GM23248 (cell line): ENCODE measurements around the gene CACNB4. TPM values are rescaled to one million over a fixed set of nuclear protein-coding genes. Genes with fewer than 3 reads are reported as not detected.

Experiments used
- DNase-seq: peaks from one replicate; pipeline ENCODE4 v3.0.0-alpha.2; 2015
- H2AFZ ChIP-seq: fragments of 200-600 bp; sonication (generic); 2 replicates; pipeline ENCODE4 v1.6.1; 2016; ENCODE audit warnings: antibody characterized with exemption
- H3F3A ChIP-seq: fragments of 200-600 bp; sonication (generic); 2 replicates; pipeline ENCODE4 v1.6.1; 2016; ENCODE audit warnings: mild to moderate bottlenecking, antibody characterized with exemption, mixed run types; ENCODE audit not compliant: insufficient read depth
- H3K27ac ChIP-seq: fragments of 200-600 bp; sonication (generic); 2 replicates; pipeline ENCODE4 v1.5.1; 2016; ENCODE audit warnings: mild to moderate bottlenecking
- H3K27me3 ChIP-seq: fragments of 200-600 bp; sonication (generic); replicated peaks from 2 replicates; pipeline ENCODE4 v1.6.1; 2016; ENCODE audit warnings: mild to moderate bottlenecking; ENCODE audit not compliant: insufficient read depth
- H3K36me3 ChIP-seq: fragments of 200-600 bp; sonication (generic); 2 replicates; pipeline ENCODE4 v1.6.1; 2016; ENCODE audit warnings: low read depth, mild to moderate bottlenecking
- H3K4me1 ChIP-seq: fragments of 200-600 bp; sonication (generic); 2 replicates; pipeline ENCODE4 v1.6.1; 2016; ENCODE audit warnings: mild to moderate bottlenecking; ENCODE audit not compliant: insufficient read depth
- H3K4me2 ChIP-seq: fragments of 200-600 bp; sonication (generic); one replicate; pipeline ENCODE4 v1.6.1; 2016; ENCODE audit warnings: mild to moderate bottlenecking; ENCODE audit not compliant: unreplicated experiment
- H3K4me3 ChIP-seq: fragments of 200-600 bp; sonication (generic); 2 replicates; pipeline ENCODE4 v1.5.1; 2016; ENCODE audit warnings: mild to moderate bottlenecking
- H3K79me2 ChIP-seq: fragments of 200-600 bp; sonication (generic); 2 replicates; pipeline ENCODE4 v1.6.1; 2016; ENCODE audit warnings: mild to moderate bottlenecking; ENCODE audit not compliant: insufficient read depth
- H3K9ac ChIP-seq: fragments of 200-600 bp; sonication (generic); 2 replicates; pipeline ENCODE4 v1.6.1; 2016; ENCODE audit warnings: mild to moderate bottlenecking
- H3K9me2 ChIP-seq: fragments of 200-600 bp; sonication (generic); 2 replicates; pipeline ENCODE4 v1.6.1; 2016; ENCODE audit warnings: mixed run types, mild to moderate bottlenecking, moderate library complexity; ENCODE audit not compliant: insufficient read depth
- H3K9me3 ChIP-seq: fragments of 200-600 bp; sonication (generic); one replicate; pipeline ENCODE4 v1.6.1; 2017; ENCODE audit warnings: low read depth
- H4K20me1 ChIP-seq: fragments of 200-600 bp; sonication (generic); 2 replicates; pipeline ENCODE4 v1.6.0; 2016; ENCODE audit not compliant: insufficient read depth
- EZH2 ChIP-seq: fragments of 200-600 bp; sonication (generic); IDR thresholded peaks from 2 replicates; pipeline ENCODE4 v1.6.1; 2018; ENCODE audit warnings: antibody characterized with exemption, mild to moderate bottlenecking; ENCODE audit not compliant: insufficient read depth, poor library complexity, severe bottlenecking
- EZH2phosphoT487 ChIP-seq: fragments of 200-600 bp; sonication (generic); IDR thresholded peaks from 2 replicates; pipeline ENCODE4 v1.6.1; 2018; ENCODE audit warnings: antibody characterized with exemption, moderate library complexity, mild to moderate bottlenecking, low read depth; ENCODE audit not compliant: insufficient read depth
- WGBS, 2 experiments: methylation state at CpG; one replicate each; pipeline ENCODE4 v1.1.6; 2015 to 2017; ENCODE audit warnings: low lambda C conversion rate in 2 of 2, low coverage in 1 of 2; ENCODE audit errors: missing lambda C conversion rate in 2 of 2; 5-methylcytosine and 5-hydroxymethylcytosine counted together
- in situ Hi-C: fragments of 300-500 bp; cut with MboI; formaldehyde crosslinking; loops from 2 replicates; pipeline ENCODE4 v1.15.0; 2020
- polyA plus RNA-seq: library from polyadenylated mRNA; unstranded; fragments of >200 nt; fragmentation: Nextera tagmentation; extraction: Ambion mirVana; gene quantifications from 2 replicates; pipeline ENCODE4 v1.2.1, GENCODE V29; 2016
- total RNA-seq: library from RNA; depleted of rRNA; stranded (reverse); fragments of >200 nt; shearing (Covaris generic); gene quantifications from 2 replicates; pipeline ENCODE4 v1.2.3, GENCODE V29; 2014

The CACNB4 gene
- total and polyA plus RNA-seq, 2 experiments from 2014 or later: 0.05 to 0.11 TPM

DNA sequence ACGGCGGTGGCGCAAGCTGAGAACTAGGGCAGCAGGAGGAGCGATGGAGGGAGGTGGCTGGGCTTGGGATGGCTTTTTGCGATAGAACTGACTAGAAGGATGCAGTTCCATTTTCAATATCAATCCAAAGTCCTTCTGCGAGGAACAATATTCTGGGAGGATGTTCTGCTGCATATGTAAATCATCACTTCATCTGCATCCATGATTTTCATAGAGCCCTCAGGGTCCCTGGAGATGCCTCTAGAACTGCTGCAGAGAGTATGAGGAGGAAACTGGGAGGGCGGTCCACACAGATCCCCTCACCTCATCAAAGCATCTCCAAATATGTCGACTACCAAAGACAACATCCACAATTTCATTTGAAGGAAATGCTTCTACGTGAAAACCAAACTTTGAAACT is 20.8 kb downstream of the CACNB4 start:
- Histone ChIP-seq H3K9me3 (no peaks in the 10 kb centered on the region), H2AFZ (no peak overlapping the region), H4K20me1 (no peaks in the 10 kb centered on the region), H3K27me3 (peaks cover 30% of the 10 kb centered on the region), H3K79me2 (no peaks in the 10 kb centered on the region), H3K4me1 (no peaks in the 10 kb centered on the region), H3K27ac (no peak overlapping the region), H3F3A (no peaks in the 10 kb centered on the region), H3K4me3 (no peak overlapping the region), H3K9ac (no peak overlapping the region), H3K9me2 (no peaks in the 10 kb centered on the region), H3K36me3 (no peaks in the 10 kb centered on the region), H3K4me2 (no peak overlapping the region)
- no peak for TF ChIP-seq EZH2
- WGBS, 2 experiments: 82 to 92% methylated on average over 9 of the region's 9 CpGs
- no peak for DNase-seq
- in situ Hi-C loops: no loop called here

DNA sequence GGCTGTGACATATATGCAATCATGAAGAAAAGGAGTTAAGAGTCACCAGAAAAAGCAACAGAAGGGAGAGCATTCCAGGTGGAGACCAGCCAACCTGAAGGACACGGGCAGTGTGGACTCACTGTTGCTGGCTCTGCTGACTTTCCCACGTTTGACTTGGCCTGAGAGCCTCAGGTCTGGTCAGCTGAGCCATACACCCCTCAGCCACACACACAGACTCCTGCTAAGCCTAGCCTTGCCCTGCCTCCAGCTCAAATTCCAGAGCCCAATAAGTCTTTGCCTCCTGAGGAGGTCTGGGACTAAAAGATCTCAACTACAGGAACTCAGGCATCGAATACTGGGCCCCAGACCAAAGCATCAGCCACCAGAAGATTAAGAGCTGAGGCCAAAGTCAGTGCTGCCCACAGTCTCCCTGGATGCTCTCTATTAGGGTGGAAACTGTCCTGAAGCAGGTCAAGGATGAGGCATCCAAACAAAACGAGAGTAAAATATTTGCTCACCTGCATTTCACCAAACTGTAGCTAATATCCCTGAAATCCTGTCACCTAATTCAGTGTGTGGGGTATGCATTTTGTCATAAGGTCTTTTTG is 23.3 kb downstream of the CACNB4 start:
- no peak for TF ChIP-seq EZH2phosphoT487
- no peak for TF ChIP-seq EZH2
- no peak overlapping the region for H3K4me3 ChIP-seq
- H3K9me3 ChIP-seq: no peaks in the 10 kb centered on the region
- DNase-seq: no peak
- no peak overlapping the region for H3K4me2 ChIP-seq
- no peaks in the 10 kb centered on the region for H3K4me1 ChIP-seq
- in situ Hi-C loops: no loop called here
- H3F3A ChIP-seq: no peaks in the 10 kb centered on the region
- no peaks in the 10 kb centered on the region for H4K20me1 ChIP-seq
- H3K36me3 ChIP-seq: no peaks in the 10 kb centered on the region
- H3K9ac ChIP-seq: no peak overlapping the region
- no peak overlapping the region for H3K27ac ChIP-seq
- no peak overlapping the region for H2AFZ ChIP-seq
- no peaks in the 10 kb centered on the region for H3K9me2 ChIP-seq
- H3K27me3 ChIP-seq: peaks cover 36% of the 10 kb centered on the region
- H3K79me2 ChIP-seq: no peaks in the 10 kb centered on the region
- 4 to 16% methylated on average over 4 of the region's 4 CpGs for WGBS, 2 experiments

DNA sequence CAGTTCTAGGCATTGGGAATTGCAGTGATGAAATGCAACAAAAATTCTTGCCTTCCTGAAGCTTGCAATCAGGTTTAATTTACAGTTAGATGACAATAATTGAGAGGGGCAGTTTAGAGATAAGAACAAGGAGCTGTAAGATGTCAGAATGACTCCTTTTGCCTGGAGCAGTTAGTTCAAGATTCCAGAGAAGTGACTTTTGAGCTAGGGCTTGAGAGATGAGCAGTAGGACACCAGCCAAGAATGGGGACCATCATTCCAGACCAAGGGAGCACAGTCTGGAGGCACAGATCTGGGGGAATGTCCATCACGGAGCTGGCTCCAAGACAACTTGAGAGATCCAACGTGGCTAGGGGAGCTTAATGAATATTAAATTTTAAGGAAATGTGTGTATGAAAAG is 26.8 kb downstream of the CACNB4 start:
- Histone ChIP-seq H3K4me2 (no peak overlapping the region), H2AFZ (no peak overlapping the region), H4K20me1 (no peaks in the 10 kb centered on the region), H3K9me2 (no peaks in the 10 kb centered on the region), H3K36me3 (no peaks in the 10 kb centered on the region), H3K79me2 (no peaks in the 10 kb centered on the region), H3F3A (no peaks in the 10 kb centered on the region), H3K27ac (no peak overlapping the region), H3K4me1 (no peaks in the 10 kb centered on the region), H3K4me3 (no peak overlapping the region), H3K9me3 (no peaks in the 10 kb centered on the region), H3K27me3 (peaks cover 53% of the 10 kb centered on the region), H3K9ac (no peak overlapping the region)
- no peak for TF ChIP-seq EZH2
- TF ChIP-seq EZH2phosphoT487: no peak
- in situ Hi-C loops: no loop called here
- DNase-seq: no peak
- WGBS, 2 experiments: 58 to 64% methylated on average over 2 of the region's 2 CpGs

DNA sequence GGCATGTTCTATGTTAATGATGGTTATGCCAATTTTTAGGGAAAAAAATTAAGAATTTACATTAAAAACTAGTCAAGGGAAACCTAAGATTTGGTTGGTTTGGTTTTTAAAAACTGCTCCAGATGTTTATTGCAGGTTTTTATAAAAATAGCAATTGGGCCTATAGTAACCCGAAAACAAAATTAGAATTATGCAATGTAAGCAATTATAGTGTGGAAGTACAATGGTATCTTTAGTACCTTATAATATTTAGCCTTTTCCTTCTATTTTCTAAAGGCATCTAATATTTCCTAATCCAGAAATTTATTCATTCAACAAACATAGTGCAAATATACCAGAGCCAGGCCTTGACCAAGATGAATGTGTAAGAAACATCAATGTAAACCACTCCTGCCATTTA is 27.3 kb downstream of the CACNB4 start:
- H3K79me2 ChIP-seq: no peaks in the 10 kb centered on the region
- whole genome bisulfite sequencing, 2 experiments: 89 to 92% methylated on average over 1 of the region's 1 CpG
- H3K9me2 ChIP-seq: no peaks in the 10 kb centered on the region
- H3K27me3 ChIP-seq: peaks cover 53% of the 10 kb centered on the region
- H3K9ac ChIP-seq: no peak overlapping the region
- H3F3A ChIP-seq: no peaks in the 10 kb centered on the region
- H3K9me3 ChIP-seq: no peaks in the 10 kb centered on the region
- H4K20me1 ChIP-seq: no peaks in the 10 kb centered on the region
- H3K4me2 ChIP-seq: no peak overlapping the region
- TF ChIP-seq EZH2 (no peak), EZH2phosphoT487 (no peak)
- in situ Hi-C loops: no loop called here
- no peaks in the 10 kb centered on the region for H3K4me1 ChIP-seq
- no peak overlapping the region for H2AFZ ChIP-seq
- no peaks in the 10 kb centered on the region for H3K36me3 ChIP-seq
- H3K27ac ChIP-seq: no peak overlapping the region
- no peak overlapping the region for H3K4me3 ChIP-seq
- DNase-seq: no peak

DNA sequence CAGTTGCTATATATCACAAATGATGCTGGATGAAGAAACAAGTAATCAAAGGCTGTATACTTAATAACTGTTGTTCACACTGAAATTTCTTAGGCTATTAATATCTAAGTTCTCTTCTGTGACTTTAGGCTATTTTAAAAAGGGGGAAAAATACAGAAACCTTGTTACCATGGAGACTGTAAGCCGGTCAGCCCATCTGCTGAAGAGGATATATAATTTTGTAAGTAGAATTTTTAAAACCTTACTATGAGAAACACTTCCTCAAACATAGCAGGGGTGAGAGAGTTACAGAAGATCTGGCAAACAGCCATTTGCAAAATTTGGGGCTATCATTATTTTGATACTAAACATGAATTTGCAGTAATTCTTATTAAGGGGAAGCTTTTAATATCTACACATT is 27.8 kb downstream of the CACNB4 start:
- Histone ChIP-seq H3K27ac (no peak overlapping the region), H3F3A (no peaks in the 10 kb centered on the region), H2AFZ (no peak overlapping the region), H3K9ac (no peak overlapping the region), H3K27me3 (peaks cover 53% of the 10 kb centered on the region), H3K4me3 (no peak overlapping the region), H3K9me3 (no peaks in the 10 kb centered on the region), H3K4me1 (no peaks in the 10 kb centered on the region), H3K9me2 (no peaks in the 10 kb centered on the region), H3K36me3 (no peaks in the 10 kb centered on the region), H3K79me2 (no peaks in the 10 kb centered on the region), H4K20me1 (no peaks in the 10 kb centered on the region), H3K4me2 (no peak overlapping the region)
- TF ChIP-seq EZH2 (no peak), EZH2phosphoT487 (no peak)
- in situ Hi-C loops: no loop called here
- no peak for DNase-seq
- 60 to 62% methylated on average over 1 of the region's 1 CpG for WGBS, 2 experiments
